HUES6 (cell line): ENCODE measurements around the gene LHX2.
"Not testable (repeated sequence)": the region's sequence is repeated elsewhere in the genome, so short reads cannot be mapped to it uniquely, and the experiment has no call there.

Experiments used
- H3K27ac ChIP-seq: 2 replicates; pipeline ENCODE4 v1.7.0; 2013; ENCODE audit warnings: low read depth, mild to moderate bottlenecking, low read length, inconsistent platforms
- H3K27me3 ChIP-seq: 2 replicates; pipeline ENCODE4 v1.6.1; 2013; ENCODE audit warnings: low read length; ENCODE audit not compliant: control insufficient read depth, insufficient read depth
- H3K36me3 ChIP-seq: 2 replicates; pipeline ENCODE4 v1.6.1; 2013; ENCODE audit warnings: low read length; ENCODE audit not compliant: control insufficient read depth, insufficient read depth
- H3K4me1 ChIP-seq: 2 replicates; pipeline ENCODE4 v1.6.1; 2013; ENCODE audit warnings: low read length; ENCODE audit not compliant: control insufficient read depth, insufficient read depth
- H3K4me3 ChIP-seq: 2 replicates; pipeline ENCODE4 v1.5.1; 2013; ENCODE audit warnings: low read depth, low read length
- H3K9ac ChIP-seq: one replicate; pipeline ENCODE4 v1.6.1; 2013; ENCODE audit warnings: mild to moderate bottlenecking, low read length
- H3K9me3 ChIP-seq: 2 replicates; pipeline ENCODE4 v1.6.1; 2013; ENCODE audit warnings: low read depth, low read length; ENCODE audit not compliant: control insufficient read depth, insufficient read depth

LHX2 gene

GRCh38 chr9:124011460-124012301 is at the start of gene LHX2:
TSS of gene LHX2 (plus strand) at chr9:124011768. CDS start at chr9:124012349, 581 bp downstream.
- H3K27me3 ChIP-seq, result peaks cover 100% of the 10 kb centered on the region
- no peak within 1 kb of the TSS for H3K27ac ChIP-seq
- H3K9ac ChIP-seq, result no peak within 1 kb of the TSS
- H3K4me3 ChIP-seq, result peak within 1 kb of the TSS; percentile 54
- H3K9me3 ChIP-seq, result no peaks in the 10 kb centered on the region
- no peaks in the 10 kb centered on the region for H3K36me3 ChIP-seq
- H3K4me1 ChIP-seq, result peaks cover 61% of the 10 kb centered on the region

- Histone ChIP-seq H3K36me3 (no peaks in the 10 kb centered on the region), H3K9ac (no peak overlapping the region), H3K4me1 (peaks cover 13% of the 10 kb centered on the region), H3K27ac (no peak overlapping the region), H3K27me3 (peaks cover 24% of the 10 kb centered on the region), H3K4me3 (no peak overlapping the region), H3K9me3 (no peaks in the 10 kb centered on the region)
Observed at GRCh38 chr9:123964761-123965160, 46.8 kb upstream of the LHX2 start.

GRCh38 chr9:123965801-123966686 is 45.5 kb upstream of the LHX2 start:
- Histone ChIP-seq H3K4me1 (peaks cover 7% of the 10 kb centered on the region), H3K9ac (no peak overlapping the region), H3K36me3 (no peaks in the 10 kb centered on the region), H3K4me3 (no peak overlapping the region), H3K27ac (no peak overlapping the region), H3K27me3 (peaks cover 23% of the 10 kb centered on the region), H3K9me3 (no peaks in the 10 kb centered on the region)

- Histone ChIP-seq H3K4me1 (peaks cover 5% of the 10 kb centered on the region; the same call in 1 of the 2 replicates), H3K9me3 (peaks cover 5% of the 10 kb centered on the region; the same call in 1 of the 2 replicates), H3K4me3 (no peak overlapping the region), H3K36me3 (no peaks in the 10 kb centered on the region), H3K27ac (no peak overlapping the region), H3K27me3 (peaks cover 23% of the 10 kb centered on the region), H3K9ac (no peak overlapping the region)
Observed at GRCh38 chr9:123967323-123967722, 44.2 kb upstream of the LHX2 start.

GRCh38 chr9:123972618-123973017 is 39.0 kb upstream of the LHX2 start:
- Histone ChIP-seq H3K27ac (no peak overlapping the region), H3K36me3 (no peaks in the 10 kb centered on the region), H3K9ac (no peak overlapping the region), H3K9me3 (peaks cover 18% of the 10 kb centered on the region; the same call in 1 of the 2 replicates), H3K4me3 (no peak overlapping the region), H3K4me1 (peaks cover 3% of the 10 kb centered on the region; the same call in 1 of the 2 replicates), H3K27me3 (peaks cover 26% of the 10 kb centered on the region)

GRCh38 chr9:123973590-123974223 is 37.9 kb upstream of the LHX2 start:
- H3K4me3 ChIP-seq, result no peak overlapping the region
- H3K27me3 ChIP-seq, result peaks cover 26% of the 10 kb centered on the region
- no peak overlapping the region for H3K27ac ChIP-seq
- H3K4me1 ChIP-seq, result peaks cover 3% of the 10 kb centered on the region; the same call in 1 of the 2 replicates
- no peak overlapping the region for H3K9ac ChIP-seq
- H3K36me3 ChIP-seq, result no peaks in the 10 kb centered on the region
- H3K9me3 ChIP-seq, result peaks cover 18% of the 10 kb centered on the region; the same call in 1 of the 2 replicates

GRCh38 chr9:123974471-123974870 is 37.1 kb upstream of the LHX2 start:
- no peak overlapping the region for H3K4me3 ChIP-seq
- H3K9me3 ChIP-seq, result peaks cover 18% of the 10 kb centered on the region; the same call in 1 of the 2 replicates
- peaks cover 3% of the 10 kb centered on the region; the same call in 1 of the 2 replicates for H3K4me1 ChIP-seq
- no peaks in the 10 kb centered on the region for H3K36me3 ChIP-seq
- H3K9ac ChIP-seq, result no peak overlapping the region
- H3K27ac ChIP-seq, result no peak overlapping the region
- peaks cover 33% of the 10 kb centered on the region for H3K27me3 ChIP-seq

GRCh38 chr9:123975871-123976270 is 35.7 kb upstream of the LHX2 start:
- Histone ChIP-seq H3K9ac (no peak overlapping the region), H3K27me3 (peaks cover 42% of the 10 kb centered on the region), H3K9me3 (peaks cover 18% of the 10 kb centered on the region; the same call in 1 of the 2 replicates), H3K4me1 (peaks cover 3% of the 10 kb centered on the region; the same call in 1 of the 2 replicates), H3K4me3 (no peak overlapping the region), H3K27ac (no peak overlapping the region), H3K36me3 (no peaks in the 10 kb centered on the region)

- H3K4me1 ChIP-seq, H3K36me3 ChIP-seq, H3K27ac ChIP-seq, H3K9ac ChIP-seq, H3K4me3 ChIP-seq: not testable (repeated sequence)
- peaks cover 44% of the 10 kb centered on the region for H3K27me3 ChIP-seq
- peaks cover 18% of the 10 kb centered on the region; the same call in 1 of the 2 replicates for H3K9me3 ChIP-seq
Observed at GRCh38 chr9:123976579-123976978, 35.0 kb upstream of the LHX2 start.

GRCh38 chr9:123978981-123979380 is 32.6 kb upstream of the LHX2 start:
- Histone ChIP-seq H3K4me3 (no peak overlapping the region), H3K4me1 (peaks cover 12% of the 10 kb centered on the region; the same call in 1 of the 2 replicates), H3K27ac (no peak overlapping the region), H3K9ac (no peak overlapping the region), H3K9me3 (no peaks in the 10 kb centered on the region), H3K27me3 (peaks cover 68% of the 10 kb centered on the region), H3K36me3 (no peaks in the 10 kb centered on the region)
